ENCODE data around the gene NOG.

Gene NOG

DNA sequence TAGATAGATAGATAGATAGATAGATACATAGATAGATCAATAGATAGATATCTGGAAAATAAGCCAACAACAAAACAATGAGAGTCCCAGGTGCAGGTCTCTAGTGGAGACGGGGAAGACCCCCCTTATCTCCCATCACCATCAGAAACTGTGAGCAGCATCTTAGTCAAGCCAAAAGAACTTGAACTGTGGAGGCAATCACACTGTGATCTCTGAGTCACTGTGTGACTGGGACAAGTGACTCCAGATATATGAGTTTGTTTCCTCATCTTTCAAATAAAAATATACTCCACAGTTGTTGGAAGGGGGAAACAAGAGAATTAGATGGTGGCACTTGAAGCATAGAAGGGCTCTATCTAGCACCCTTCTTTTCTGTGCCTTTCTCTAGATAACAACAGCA lies 42.1 kb downstream of the NOG start:
- no peak for DNase-seq (ENCODE audit: extremely low read depth, low read depth)
- TF ChIP-seq, protein P1, sequence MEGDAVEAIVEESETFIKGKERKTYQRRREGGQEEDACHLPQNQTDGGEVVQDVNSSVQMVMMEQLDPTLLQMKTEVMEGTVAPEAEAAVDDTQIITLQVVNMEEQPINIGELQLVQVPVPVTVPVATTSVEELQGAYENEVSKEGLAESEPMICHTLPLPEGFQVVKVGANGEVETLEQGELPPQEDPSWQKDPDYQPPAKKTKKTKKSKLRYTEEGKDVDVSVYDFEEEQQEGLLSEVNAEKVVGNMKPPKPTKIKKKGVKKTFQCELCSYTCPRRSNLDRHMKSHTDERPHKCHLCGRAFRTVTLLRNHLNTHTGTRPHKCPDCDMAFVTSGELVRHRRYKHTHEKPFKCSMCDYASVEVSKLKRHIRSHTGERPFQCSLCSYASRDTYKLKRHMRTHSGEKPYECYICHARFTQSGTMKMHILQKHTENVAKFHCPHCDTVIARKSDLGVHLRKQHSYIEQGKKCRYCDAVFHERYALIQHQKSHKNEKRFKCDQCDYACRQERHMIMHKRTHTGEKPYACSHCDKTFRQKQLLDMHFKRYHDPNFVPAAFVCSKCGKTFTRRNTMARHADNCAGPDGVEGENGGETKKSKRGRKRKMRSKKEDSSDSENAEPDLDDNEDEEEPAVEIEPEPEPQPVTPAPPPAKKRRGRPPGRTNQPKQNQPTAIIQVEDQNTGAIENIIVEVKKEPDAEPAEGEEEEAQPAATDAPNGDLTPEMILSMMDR (IDR thresholded peaks at IDR 0.05; ENCODE audit: low read depth, low read length) = no peak

DNA sequence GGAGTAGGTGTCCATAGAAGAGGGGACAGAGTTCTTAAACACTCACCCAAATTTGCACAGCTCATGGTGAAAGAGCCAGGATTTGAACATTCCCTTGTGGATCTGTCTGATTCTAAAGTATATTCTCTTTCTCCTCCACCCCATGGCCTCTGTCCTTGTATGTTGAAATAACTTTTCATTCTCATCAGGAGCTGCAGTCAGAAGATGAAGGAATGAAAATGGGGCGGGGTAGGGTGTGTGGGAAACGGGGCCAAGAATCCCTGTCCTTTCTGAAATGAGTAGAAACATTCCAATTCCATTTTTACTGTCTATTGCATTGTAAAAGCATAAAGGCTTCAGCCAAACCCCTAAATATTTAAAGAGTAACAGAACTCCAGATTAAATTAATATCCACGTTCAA lies 42.8 kb downstream of the NOG start:
- DNase-seq (ENCODE audit: extremely low read depth, low read depth) = no peak
- TF ChIP-seq, protein P1 (IDR thresholded peaks at IDR 0.05; ENCODE audit: low read depth, low read length) = no peak

DNA sequence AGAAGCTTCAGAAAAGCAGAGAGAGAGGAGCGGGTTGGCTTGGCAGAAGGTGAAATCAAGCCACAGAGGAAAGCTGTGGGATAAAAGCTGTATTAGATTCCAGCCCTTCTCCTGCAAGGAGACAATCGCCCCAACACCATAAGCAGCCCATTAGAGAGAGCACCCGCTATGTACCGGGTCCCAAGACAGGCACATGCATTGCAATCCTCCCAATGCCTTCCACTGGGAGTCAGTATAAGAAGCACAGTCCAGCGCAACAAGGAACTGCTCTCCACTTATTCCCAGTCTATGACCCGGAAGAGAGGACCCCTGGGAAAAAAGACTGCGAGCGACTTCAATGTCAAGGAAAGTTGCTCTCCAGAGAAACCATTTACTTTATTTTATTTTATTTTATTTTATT lies 43.8 kb downstream of the NOG start:
- TF ChIP-seq, protein P1 (IDR thresholded peaks at IDR 0.05; ENCODE audit: low read depth, low read length) = no peak
- DNase-seq (ENCODE audit: extremely low read depth, low read depth) = no peak

DNA sequence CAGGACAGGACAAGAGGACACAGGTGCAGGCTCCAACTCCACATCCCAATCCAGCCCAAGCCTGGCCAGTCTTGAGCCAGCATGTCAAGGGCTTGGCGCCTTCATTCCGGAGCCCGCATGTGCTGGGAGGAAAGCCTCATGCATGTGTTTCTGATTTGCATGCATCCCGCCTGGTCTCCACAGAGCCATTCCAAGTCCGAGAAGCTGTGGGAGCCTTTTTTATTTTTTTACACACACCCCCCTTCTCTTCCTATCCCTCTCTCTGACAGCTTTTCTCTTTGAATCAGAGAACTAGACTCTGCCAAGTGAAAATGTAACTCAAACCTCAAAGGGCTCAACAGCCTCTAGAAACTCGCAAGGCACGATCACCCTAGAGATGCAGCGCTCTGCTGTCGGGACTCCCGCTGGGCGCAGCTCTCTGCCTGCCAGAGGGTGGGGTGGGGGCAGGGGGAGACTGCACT lies 45.1 kb downstream of the NOG start:
- TF ChIP-seq, protein P1 (IDR thresholded peaks at IDR 0.05; ENCODE audit: low read depth, low read length) = no peak
- no peak for DNase-seq (ENCODE audit: extremely low read depth, low read depth)

DNA sequence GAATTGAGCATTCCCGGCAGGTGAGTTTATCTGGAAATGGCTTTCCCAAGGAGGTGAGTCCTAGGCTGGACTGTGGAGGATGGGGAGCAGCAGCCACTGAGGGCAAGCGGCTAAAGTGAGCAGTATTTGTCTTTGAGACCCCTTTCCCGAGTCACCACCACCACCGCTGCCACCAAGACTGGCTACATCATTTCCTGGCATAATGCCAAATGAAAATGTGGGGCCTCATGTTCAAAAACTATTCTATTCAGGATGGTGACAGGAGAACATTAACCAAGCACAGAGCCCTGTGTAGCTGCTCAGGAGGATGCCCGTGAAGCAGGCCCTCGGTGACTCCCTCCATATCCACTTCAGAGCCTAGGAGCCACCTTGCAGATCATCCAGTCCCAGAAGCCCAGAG lies 46.0 kb downstream of the NOG start:
- no peak for DNase-seq (ENCODE audit: extremely low read depth, low read depth)
- TF ChIP-seq, protein P1 (IDR thresholded peaks at IDR 0.05; ENCODE audit: low read depth, low read length) = no peak

DNA sequence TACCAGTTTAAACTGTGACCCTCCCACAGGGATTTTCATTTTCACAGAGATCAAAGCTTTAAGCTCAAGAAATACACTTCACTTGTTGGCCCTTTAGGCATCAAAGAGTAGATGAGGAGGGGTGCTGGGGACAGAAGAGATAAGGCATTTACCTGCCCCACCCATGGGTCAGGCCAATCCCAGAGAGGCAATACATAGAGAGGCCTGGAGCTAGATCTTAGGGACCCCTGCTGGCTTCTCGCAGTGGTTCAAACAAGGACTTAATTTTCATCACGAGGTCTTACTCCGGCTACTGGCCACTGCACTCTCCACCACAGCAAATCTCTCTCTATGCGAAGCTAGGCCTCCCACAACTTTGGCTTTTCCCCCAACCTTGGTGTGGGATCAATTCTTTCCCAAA lies 46.6 kb downstream of the NOG start:
- TF ChIP-seq, protein P1 (IDR thresholded peaks at IDR 0.05; ENCODE audit: low read depth, low read length) = no peak
- DNase-seq (ENCODE audit: extremely low read depth, low read depth) = no peak

DNA sequence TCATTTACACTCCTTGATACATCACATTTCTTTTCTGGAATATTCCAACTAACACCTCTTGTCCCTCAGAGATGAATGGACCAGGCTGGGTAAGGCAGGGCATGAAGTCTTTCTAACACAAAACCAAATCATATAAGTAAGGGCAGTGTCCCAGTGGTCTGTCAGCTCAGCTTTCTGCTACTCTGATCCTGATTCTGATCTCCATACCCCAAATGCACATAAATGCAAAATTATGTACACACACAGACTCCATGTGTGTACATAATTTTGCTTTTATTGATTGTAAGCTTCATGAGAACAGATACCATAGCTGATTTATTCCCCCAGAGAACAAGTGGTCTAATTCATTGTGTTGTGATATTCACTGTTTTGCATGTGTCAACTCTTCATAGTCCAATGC lies 47.9 kb downstream of the NOG start:
- TF ChIP-seq, protein P1 (IDR thresholded peaks at IDR 0.05; ENCODE audit: low read depth, low read length) = no peak
- no peak for DNase-seq (ENCODE audit: extremely low read depth, low read depth)
